GM12873 (cell line): ENCODE results near the gene RASGRP3.

Experiments
- CTCF ChIP-seq: IDR thresholded peaks from 2 replicates; pipeline ENCODE4 v1.5.1; 2012; ENCODE audit warnings: low read depth, mild to moderate bottlenecking, moderate library complexity, low read length, control low read depth; ENCODE audit not compliant: insufficient read depth; ENCODE audit errors: missing control alignments

The RASGRP3 gene

GRCh38 chr2:33496150-33496549, 19.7 kb downstream of the RASGRP3 start:
- TF ChIP-seq CTCF: no peak

GRCh38 chr2:33496726-33497125, 20.3 kb downstream of the RASGRP3 start:
- TF ChIP-seq CTCF: no peak

- no peak for TF ChIP-seq CTCF
Observed at GRCh38 chr2:33497221-33497650, 20.8 kb downstream of the RASGRP3 start.

- TF ChIP-seq CTCF: no peak
Observed at GRCh38 chr2:33498291-33498956, 22.0 kb downstream of the RASGRP3 start.

- no peak for TF ChIP-seq CTCF
Observed at GRCh38 chr2:33500177-33500576, 23.7 kb downstream of the RASGRP3 start.

- no peak for TF ChIP-seq CTCF
Observed at GRCh38 chr2:33502025-33502424, 25.6 kb downstream of the RASGRP3 start.

GRCh38 chr2:33503002-33503401, 26.6 kb downstream of the RASGRP3 start:
- TF ChIP-seq CTCF: no peak
